HepG2 (cell line): ENCODE data around the gene ENO3. TPM values are rescaled to one million over a fixed set of nuclear protein-coding genes. Genes with fewer than 3 reads are reported as not detected.

Experiments used
- ATF1 ChIP-seq: IDR thresholded peaks from 2 replicates; pipeline ENCODE4 v1.6.1; 2016; ENCODE audit warnings: mild to moderate bottlenecking, control low read depth
- CBX5 ChIP-seq: sonication (generic); formaldehyde crosslinking; IDR thresholded peaks from 2 replicates; pipeline ENCODE4 v1.4.0; 2020; ENCODE audit warnings: missing genetic modification reagents, borderline replicate concordance
- FOXA3 ChIP-seq: IDR thresholded peaks from 2 replicates; pipeline ENCODE4 v1.6.1; 2016; ENCODE audit warnings: missing genetic modification reagents, missing compliant biosample characterization
- GTF2F1 ChIP-seq: fragments of 150-350 bp; IDR thresholded peaks from 2 replicates; pipeline ENCODE4 v1.6.1; 2014; ENCODE audit warnings: low read length
- KLF13 ChIP-seq: sonication (generic); formaldehyde crosslinking; IDR thresholded peaks from 2 replicates; pipeline ENCODE4 v1.4.0; 2020; ENCODE audit warnings: mild to moderate bottlenecking, missing genetic modification reagents
- NFIC ChIP-seq: IDR thresholded peaks from 2 replicates; pipeline ENCODE4 v1.6.1; 2012; ENCODE audit warnings: mild to moderate bottlenecking, low read length, inconsistent platforms
- PTBP1 ChIP-seq: fragments of 200-400 bp; formaldehyde crosslinking; IDR thresholded peaks from 2 replicates; pipeline ENCODE4 v1.6.1; 2018; ENCODE audit warnings: low read length, low read depth; ENCODE audit not compliant: poor library complexity, severe bottlenecking
- RFXANK ChIP-seq: IDR thresholded peaks from 2 replicates; pipeline ENCODE4 v1.6.1; 2016
- SMYD3 ChIP-seq: sonication (generic); formaldehyde crosslinking; IDR thresholded peaks from 2 replicates; pipeline ENCODE4 v1.8.1; 2023; ENCODE audit warnings: mild to moderate bottlenecking, missing genetic modification reagents
- SRSF4 ChIP-seq: fragments of 200-400 bp; formaldehyde crosslinking; IDR thresholded peaks from one replicate; pipeline ENCODE4 v1.6.1; 2018; ENCODE audit warnings: mild to moderate bottlenecking, low read depth, low read length, moderate library complexity; ENCODE audit not compliant: poor library complexity, severe bottlenecking
- U2AF2 ChIP-seq: fragments of 200-400 bp; formaldehyde crosslinking; IDR thresholded peaks from 2 replicates; pipeline ENCODE4 v1.6.1; 2017; ENCODE audit warnings: low read depth, mild to moderate bottlenecking, low read length
- ZBTB7A ChIP-seq: sonication (generic); formaldehyde crosslinking; IDR thresholded peaks from 2 replicates; pipeline ENCODE4 v1.8.0; 2022; ENCODE audit warnings: mild to moderate bottlenecking, missing genetic modification reagents
- ZNF552 ChIP-seq: sonication (generic); formaldehyde crosslinking; IDR thresholded peaks from 2 replicates; pipeline ENCODE4 v1.9.0; 2022; ENCODE audit warnings: missing genetic modification reagents, mild to moderate bottlenecking, borderline replicate concordance
- ZNF605 ChIP-seq: sonication (generic); formaldehyde crosslinking; IDR thresholded peaks from 2 replicates; pipeline ENCODE4 v1.8.0; 2022; ENCODE audit warnings: mild to moderate bottlenecking, missing genetic modification reagents
- ZZZ3 ChIP-seq: sonication (generic); formaldehyde crosslinking; IDR thresholded peaks from 2 replicates; pipeline ENCODE4 v1.4.0; 2020; ENCODE audit warnings: missing genetic modification reagents, mild to moderate bottlenecking, borderline replicate concordance
- polyA plus RNA-seq, 8 experiments: library from polyadenylated mRNA; depleted of rRNA in 3 of 8; stranded (reverse) in 7 of 8; unstranded in 1 of 8; fragments of >200 nt; fragmentation: Illumina TruSeq in 4 of 8; extraction: Trizol in 4 of 8; gene quantifications; 2 replicates each; pipeline versions ENCODE4 v1.2.1 to v1.2.3, GENCODE V29; 2011 to 2016; ENCODE audit warnings: low read depth in 4 of 8, missing spikeins in 1 of 8, mixed read lengths in 1 of 8; ENCODE audit not compliant: insufficient read depth in 1 of 8
- total RNA-seq, 5 experiments: library from RNA; depleted of rRNA; stranded (reverse); fragments of >200 nt; fragmentation: Illumina TruSeq; extraction: Trizol; gene quantifications; 2 replicates each; pipeline ENCODE4 v1.2.3, GENCODE V29; 2016; ENCODE audit warnings: low read depth in 1 of 5
- TF ChIP-seq, protein P1 (sequence below): sonication (generic); formaldehyde crosslinking; IDR thresholded peaks from 2 replicates; pipeline ENCODE4 v1.8.1; 2023; ENCODE audit warnings: mild to moderate bottlenecking, inconsistent platforms, moderate library complexity, missing genetic modification reagents, borderline replicate concordance
- TF ChIP-seq, protein P2 (sequence below): IDR thresholded peaks from 2 replicates; pipeline ENCODE4 v1.6.1; 2016; ENCODE audit warnings: mild to moderate bottlenecking
- TF ChIP-seq, protein P3 (sequence below): sonication (generic); formaldehyde crosslinking; IDR thresholded peaks from 2 replicates; pipeline ENCODE4 v1.8.1; 2023; ENCODE audit warnings: mild to moderate bottlenecking, moderate library complexity, missing genetic modification reagents
- TF ChIP-seq, protein P4 (sequence below): sonication (generic); formaldehyde crosslinking; IDR thresholded peaks from 2 replicates; pipeline ENCODE4 v1.5.0; 2020; ENCODE audit warnings: missing genetic modification reagents
- TF ChIP-seq, protein P5 (sequence below): IDR thresholded peaks from 2 replicates; pipeline ENCODE4 v1.6.1; 2012; ENCODE audit warnings: low read length, improper control_type of control experiment

The ENO3 gene
- total and polyA plus RNA-seq, 2 of the 13 experiments (the other 11 are each of a cell fraction or from before 2014, with no cell fraction given) = 59.8 to 69.8 TPM

DNA sequence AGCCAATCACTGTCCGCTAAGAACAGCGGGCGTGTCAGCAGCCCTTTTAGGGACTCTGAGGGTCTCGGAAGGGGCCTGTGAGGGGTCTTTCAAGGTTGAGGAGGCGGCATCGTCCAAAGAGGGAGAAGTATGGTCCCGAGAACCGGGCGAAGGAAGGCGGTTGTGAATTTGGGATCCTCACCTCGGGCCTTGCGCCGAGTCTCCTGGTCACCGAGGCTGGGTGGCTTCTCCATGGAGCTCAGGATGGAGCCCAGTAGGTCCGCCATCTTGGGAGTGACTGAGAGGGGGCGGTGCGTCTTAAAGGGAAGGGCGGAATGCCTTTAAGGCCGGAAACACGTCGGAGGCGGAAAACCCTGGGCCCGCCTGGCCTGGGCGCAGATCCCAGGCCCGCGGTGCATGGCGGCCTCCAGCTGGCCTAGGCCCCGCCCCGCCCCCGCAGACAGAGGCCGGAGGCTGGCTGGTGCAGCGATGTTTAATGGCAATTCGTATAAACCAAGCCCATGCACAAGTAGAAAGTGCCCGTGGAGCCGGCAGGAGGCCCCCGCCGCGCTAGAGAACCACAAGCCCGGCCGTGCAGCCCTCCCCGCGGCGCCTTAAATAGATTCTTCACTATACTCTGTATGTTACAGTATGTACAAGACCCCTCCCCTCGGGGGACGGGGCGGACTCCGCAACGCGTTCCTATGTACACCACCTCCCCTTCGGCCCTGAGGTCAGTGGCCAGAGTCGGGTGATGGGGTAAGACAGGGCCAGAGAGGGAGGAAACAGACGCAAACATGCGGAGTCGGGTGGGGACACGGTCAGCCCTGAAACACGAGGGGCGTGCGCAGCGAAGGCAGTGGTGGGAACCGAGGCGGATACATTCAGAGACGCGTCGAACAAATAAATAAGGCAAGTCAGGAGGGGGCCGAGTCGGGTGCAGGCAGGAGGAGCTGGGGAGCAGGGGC is 16.9 kb downstream of the ENO3 start, which contains the start of gene SPAG7 (continued):
- TF ChIP-seq KLF13 (CRISPR knock-in tag) (no peak; the same call in 1 of the 2 replicates), PTBP1 (no peak), ZNF605 (CRISPR knock-in tag) (peak; percentile 70; the same call in 1 of the 2 replicates), ZBTB7A (CRISPR knock-in tag) (peak; percentile 60), ATF1 (CRISPR knock-in tag) (peak; percentile 76; the same call in 1 of the 2 replicates), SRSF4 (no peak), GTF2F1 (no peak), ZZZ3 (peak; percentile 60; the same call in 1 of the 2 replicates), U2AF2 (no peak), NFIC (0 out of 2 replicates have a peak, but pooled peaks have one; percentile 38), RFXANK (CRISPR knock-in tag) (0 out of 2 replicates have a peak, but pooled peaks have one; percentile 27), FOXA3 (CRISPR knock-in tag) (peak; percentile 61; the same call in 1 of the 2 replicates), SMYD3 (peak; percentile 60; the same call in 1 of the 2 replicates), CBX5 (CRISPR knock-in tag) (no peak), ZNF552 (CRISPR knock-in tag) (0 out of 2 replicates have a peak, but pooled peaks have one; percentile 34)
- TF ChIP-seq, protein P1, sequence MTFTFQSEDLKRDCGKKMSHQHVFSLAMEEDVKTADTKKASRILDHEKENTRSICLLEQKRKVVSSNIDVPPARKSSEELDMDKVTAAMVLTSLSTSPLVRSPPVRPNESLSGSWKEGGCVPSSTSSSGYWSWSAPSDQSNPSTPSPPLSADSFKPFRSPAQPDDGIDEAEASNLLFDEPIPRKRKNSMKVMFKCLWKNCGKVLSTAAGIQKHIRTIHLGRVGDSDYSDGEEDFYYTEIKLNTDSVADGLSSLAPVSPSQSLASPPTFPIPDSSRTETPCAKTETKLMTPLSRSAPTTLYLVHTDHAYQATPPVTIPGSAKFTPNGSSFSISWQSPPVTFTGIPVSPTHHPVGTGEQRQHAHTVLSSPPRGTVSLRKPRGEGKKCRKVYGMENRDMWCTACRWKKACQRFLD (CRISPR knock-in tag) = 0 out of 2 replicates have a peak, but pooled peaks have one; percentile 40
- TF ChIP-seq, protein P2, sequence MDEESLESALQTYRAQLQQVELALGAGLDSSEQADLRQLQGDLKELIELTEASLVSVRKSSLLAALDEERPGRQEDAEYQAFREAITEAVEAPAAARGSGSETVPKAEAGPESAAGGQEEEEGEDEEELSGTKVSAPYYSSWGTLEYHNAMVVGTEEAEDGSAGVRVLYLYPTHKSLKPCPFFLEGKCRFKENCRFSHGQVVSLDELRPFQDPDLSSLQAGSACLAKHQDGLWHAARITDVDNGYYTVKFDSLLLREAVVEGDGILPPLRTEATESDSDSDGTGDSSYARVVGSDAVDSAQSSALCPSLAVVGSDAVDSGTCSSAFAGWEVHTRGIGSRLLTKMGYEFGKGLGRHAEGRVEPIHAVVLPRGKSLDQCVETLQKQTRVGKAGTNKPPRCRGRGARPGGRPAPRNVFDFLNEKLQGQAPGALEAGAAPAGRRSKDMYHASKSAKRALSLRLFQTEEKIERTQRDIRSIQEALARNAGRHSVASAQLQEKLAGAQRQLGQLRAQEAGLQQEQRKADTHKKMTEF (CRISPR knock-in tag) = peak; percentile 84; the same call in 1 of the 2 replicates
- TF ChIP-seq, protein P3, sequence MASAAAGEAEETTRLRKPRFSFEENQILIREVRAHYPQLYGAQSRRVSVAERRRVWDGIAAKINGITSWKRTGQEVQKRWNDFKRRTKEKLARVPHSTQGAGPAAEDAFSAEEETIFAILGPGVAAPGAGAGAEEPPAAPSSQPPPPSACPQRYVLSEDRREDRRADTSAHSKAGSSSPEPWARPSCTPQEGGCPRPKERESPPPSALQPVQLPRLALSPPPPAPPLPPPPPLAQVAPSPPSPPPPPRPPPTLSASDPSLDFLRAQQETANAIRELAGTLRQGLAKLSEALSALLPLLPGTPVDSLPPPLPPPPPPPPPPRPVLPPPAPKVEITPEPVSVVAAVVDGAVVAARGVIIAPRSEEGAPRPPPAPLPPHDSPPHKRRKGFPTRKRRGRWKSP (CRISPR knock-in tag) = peak; percentile 80
- TF ChIP-seq, protein P4, sequence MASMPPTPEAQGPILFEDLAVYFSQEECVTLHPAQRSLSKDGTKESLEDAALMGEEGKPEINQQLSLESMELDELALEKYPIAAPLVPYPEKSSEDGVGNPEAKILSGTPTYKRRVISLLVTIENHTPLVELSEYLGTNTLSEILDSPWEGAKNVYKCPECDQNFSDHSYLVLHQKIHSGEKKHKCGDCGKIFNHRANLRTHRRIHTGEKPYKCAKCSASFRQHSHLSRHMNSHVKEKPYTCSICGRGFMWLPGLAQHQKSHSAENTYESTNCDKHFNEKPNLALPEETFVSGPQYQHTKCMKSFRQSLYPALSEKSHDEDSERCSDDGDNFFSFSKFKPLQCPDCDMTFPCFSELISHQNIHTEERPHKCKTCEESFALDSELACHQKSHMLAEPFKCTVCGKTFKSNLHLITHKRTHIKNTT (CRISPR knock-in tag) = no peak
- TF ChIP-seq, protein P5, sequence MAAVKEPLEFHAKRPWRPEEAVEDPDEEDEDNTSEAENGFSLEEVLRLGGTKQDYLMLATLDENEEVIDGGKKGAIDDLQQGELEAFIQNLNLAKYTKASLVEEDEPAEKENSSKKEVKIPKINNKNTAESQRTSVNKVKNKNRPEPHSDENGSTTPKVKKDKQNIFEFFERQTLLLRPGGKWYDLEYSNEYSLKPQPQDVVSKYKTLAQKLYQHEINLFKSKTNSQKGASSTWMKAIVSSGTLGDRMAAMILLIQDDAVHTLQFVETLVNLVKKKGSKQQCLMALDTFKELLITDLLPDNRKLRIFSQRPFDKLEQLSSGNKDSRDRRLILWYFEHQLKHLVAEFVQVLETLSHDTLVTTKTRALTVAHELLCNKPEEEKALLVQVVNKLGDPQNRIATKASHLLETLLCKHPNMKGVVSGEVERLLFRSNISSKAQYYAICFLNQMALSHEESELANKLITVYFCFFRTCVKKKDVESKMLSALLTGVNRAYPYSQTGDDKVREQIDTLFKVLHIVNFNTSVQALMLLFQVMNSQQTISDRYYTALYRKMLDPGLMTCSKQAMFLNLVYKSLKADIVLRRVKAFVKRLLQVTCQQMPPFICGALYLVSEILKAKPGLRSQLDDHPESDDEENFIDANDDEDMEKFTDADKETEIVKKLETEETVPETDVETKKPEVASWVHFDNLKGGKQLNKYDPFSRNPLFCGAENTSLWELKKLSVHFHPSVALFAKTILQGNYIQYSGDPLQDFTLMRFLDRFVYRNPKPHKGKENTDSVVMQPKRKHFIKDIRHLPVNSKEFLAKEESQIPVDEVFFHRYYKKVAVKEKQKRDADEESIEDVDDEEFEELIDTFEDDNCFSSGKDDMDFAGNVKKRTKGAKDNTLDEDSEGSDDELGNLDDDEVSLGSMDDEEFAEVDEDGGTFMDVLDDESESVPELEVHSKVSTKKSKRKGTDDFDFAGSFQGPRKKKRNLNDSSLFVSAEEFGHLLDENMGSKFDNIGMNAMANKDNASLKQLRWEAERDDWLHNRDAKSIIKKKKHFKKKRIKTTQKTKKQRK = no peak
